Pancreas (tissue), 10 donors: Measurements from ENCODE around the gene ADCY10. TPM values are rescaled to one million over a fixed set of nuclear protein-coding genes. Genes with fewer than 3 reads are reported as not detected.

Experiments
- ATAC-seq, 4 donors: fragments of 200-7000 bp; cut with Tn5 transposase; one replicate each; pipeline versions ENCODE4 v1.8.0 to v1.9.1; 2020; ENCODE audit warnings: mild to moderate bottlenecking in 4 of 4, moderate library complexity in 4 of 4
- DNase-seq, 6 donors: peaks; one replicate each; pipeline ENCODE4 v3.0.0-alpha.2; 2020
- FAIRE-seq: peaks from 2 replicates; lab custom pipeline; 2012; peaks lifted over from hg19 to GRCh38; lab: Jason Lieb, UNC
- H3K27ac ChIP-seq, 4 donors: fragments of 200-600 bp; sonication (generic); 1 replicate in 3 of 4; 2 replicates in 1 of 4; pipeline versions ENCODE4 v1.5.0 to v1.8.0; 2020
- H3K27me3 ChIP-seq, 4 donors: fragments of 200-600 bp; one replicate each; pipeline ENCODE4 v1.8.0; 2021
- H3K36me3 ChIP-seq, 3 donors: fragments of 200-600 bp; sonication (generic) in 1 of 3; one replicate each; pipeline versions ENCODE4 v1.5.0 to v1.8.0; 2020 to 2021
- H3K4me1 ChIP-seq, 3 donors: fragments of 200-600 bp; one replicate each; pipeline ENCODE4 v1.8.0; 2021
- H3K4me3 ChIP-seq, 4 donors: fragments of 200-600 bp; sonication (generic) in 2 of 4; one replicate each; pipeline versions ENCODE4 v1.5.0 to v1.8.0; 2020 to 2021
- H3K9me3 ChIP-seq, 4 donors: fragments of 200-600 bp; one replicate each; pipeline ENCODE4 v1.8.0; 2021
- CTCF ChIP-seq, 4 donors: fragments of 200-600 bp; sonication (generic) in 3 of 4; IDR thresholded peaks; one replicate each; pipeline versions ENCODE4 v1.5.0 to v1.8.0; 2021; ENCODE audit warnings: antibody characterized with exemption in 4 of 4
- WGBS, 2 donors: extraction: QIAGEN DNeasy Blood & Tissue Kit; methylation state at CpG; one replicate each; pipeline ENCODE4 v1.1.7; 2013; 5-methylcytosine and 5-hydroxymethylcytosine counted together
- intact Hi-C, 3 donors: fragments of 100-400 bp; cut with DNase I; formaldehyde crosslinking; loops; one replicate each; pipeline versions ENCODE4 v1.11.1 to v1.14.2; 2022
- polyA plus RNA-seq, 2 donors: library from polyadenylated mRNA; stranded (reverse); fragments of 200-250 nt; gene quantifications; one replicate each; pipeline ENCODE4 v1.2.3, GENCODE V29; 2013
- total RNA-seq, 6 donors: library from RNA; stranded (reverse); fragmentation: NEBNext Ultra II Directional in 4 of 6; extraction: Animal tissue kit (Norgen Biotek cat#: 25700) in 4 of 6; gene quantifications; one replicate each; pipeline versions ENCODE4 v1.2.1 to v1.2.4, GENCODE V29; 2021 to 2023
- donor health status: healthy with polysubstance abuse.
- donor health status: DM: no; HTN: no; CAD: no; lungs with moderate emphysema.
- donor health status: DM: no; HTN: no; CAD: no.
- donor health status: control.
- donor health status: control.
- donor health status: Bipolar disorder and iron deficiency.
- donor health status: DM: yes; HTN: yes; CAD: no.
- donor health status: DM: no; HTN: no; CAD: no.
- donor health status: DM: no; HTN: no; CAD: no.
- donor health status: DM: yes; HTN: yes; CAD: no.

ADCY10 gene
- under 1 TPM; 0.03 to 0.31 (median 0.14) TPM for total RNA-seq
- under 1 TPM in 1 of 2 donors, not detected in 1; 0.19 TPM for polyA plus RNA-seq

GRCh38 chr1:167913895-167914496 is at the start of gene ADCY10:
Gene ADCY10, minus strand, starts transcription at chr1:167914134. Its CDS starts 8,994 bp downstream, at chr1:167905140.
- FAIRE-seq (no peak), DNase-seq (no peak), ATAC-seq (no peak)
- no peaks in the 10 kb centered on the region for H3K9me3 ChIP-seq
- H3K36me3 ChIP-seq = no peaks in the 10 kb centered on the region
- WGBS, 2 donors = 94 to 98% methylated on average over 9 of the region's 9 CpGs
- intact Hi-C loops = no loop called here
- peaks cover 8 to 33% (median 20%) of the 10 kb centered on the region in 3 donors for H3K4me1 ChIP-seq
- no peak within 1 kb of the TSS for H3K4me3 ChIP-seq
- TF ChIP-seq CTCF (IDR thresholded peaks at IDR 0.05) = no peak
- H3K27me3 ChIP-seq = no peaks in the 10 kb centered on the region
- peak within 1 kb of the TSS in 1 of 4 donors; percentile 12 for H3K27ac ChIP-seq

- DNase-seq (no peak), ATAC-seq (no peak), FAIRE-seq (no peak)
- H3K27me3 ChIP-seq = no peaks in the 10 kb centered on the region
- no peak overlapping the region for H3K27ac ChIP-seq
- no peak for TF ChIP-seq CTCF (IDR thresholded peaks at IDR 0.05)
- H3K9me3 ChIP-seq = no peaks in the 10 kb centered on the region
- intact Hi-C loops = no loop called here
- H3K4me3 ChIP-seq = no peak overlapping the region
- H3K36me3 ChIP-seq = peaks cover 0 to 18% (median 0%) of the 10 kb centered on the region in 3 donors
- H3K4me1 ChIP-seq = no peaks in the 10 kb centered on the region
Measured at GRCh38 chr1:167957710-167958109, 43.8 kb upstream of the ADCY10 start.

- Histone ChIP-seq H3K4me3 (no peak overlapping the region), H3K27ac (no peak overlapping the region), H3K4me1 (peaks cover 0 to 1% (median 0%) of the 10 kb centered on the region in 3 donors), H3K9me3 (no peaks in the 10 kb centered on the region), H3K36me3 (peaks cover 0 to 22% (median 0%) of the 10 kb centered on the region in 3 donors), H3K27me3 (no peaks in the 10 kb centered on the region)
- TF ChIP-seq CTCF (IDR thresholded peaks at IDR 0.05) = no peak
- FAIRE-seq (no peak), DNase-seq (no peak), ATAC-seq (no peak)
- 94% methylated on average over 2 of the region's 2 CpGs for WGBS, 2 donors
- intact Hi-C loops = no loop called here
Measured at GRCh38 chr1:167955915-167956314, 42.0 kb upstream of the ADCY10 start.

- intact Hi-C loops = no loop called here
- WGBS, 2 donors = 29 to 37% methylated on average over 1 of the region's 1 CpG
- H3K4me1 ChIP-seq = peaks cover 3 to 18% (median 13%) of the 10 kb centered on the region in 3 donors
- no peaks in the 10 kb centered on the region for H3K9me3 ChIP-seq
- no peak overlapping the region for H3K4me3 ChIP-seq
- H3K27me3 ChIP-seq = no peaks in the 10 kb centered on the region
- ATAC-seq (no peak), DNase-seq (no peak), FAIRE-seq (no peak)
- no peak overlapping the region for H3K27ac ChIP-seq
- peaks cover 0 to 22% (median 0%) of the 10 kb centered on the region in 3 donors for H3K36me3 ChIP-seq
- no peak for TF ChIP-seq CTCF (IDR thresholded peaks at IDR 0.05)
Measured at GRCh38 chr1:167950569-167950968, 36.6 kb upstream of the ADCY10 start.

- 88 to 89% methylated on average over 3 of the region's 3 CpGs for WGBS, 2 donors
- no peak for FAIRE-seq
Measured at GRCh38 chr1:167949785-167950184, 35.9 kb upstream of the ADCY10 start.

More at GRCh38 chr1:167949785-167950184, 35.9 kb upstream of the ADCY10 start:
- intact Hi-C loops = no loop called here
- ATAC-seq (no peak), DNase-seq (no peak)
- TF ChIP-seq CTCF (IDR thresholded peaks at IDR 0.05) = no peak
- Histone ChIP-seq H3K4me3 (no peak overlapping the region), H3K27me3 (no peaks in the 10 kb centered on the region), H3K36me3 (peaks cover 0 to 16% (median 0%) of the 10 kb centered on the region in 3 donors), H3K9me3 (no peaks in the 10 kb centered on the region), H3K27ac (no peak overlapping the region), H3K4me1 (peaks cover 3 to 18% (median 13%) of the 10 kb centered on the region in 3 donors)
